Smooth muscle cell (in vitro differentiated cells): Measurements from ENCODE around the gene GATD1. TPM values are rescaled to one million over a fixed set of nuclear protein-coding genes. Genes with fewer than 3 reads are reported as not detected.

Experiments used
- DNase-seq: peaks from one replicate; lab custom pipeline; 2025; ENCODE audit not compliant: unreplicated experiment; lab: John Stamatoyannopoulos, UW
- H2AFZ ChIP-seq: fragments of 200-600 bp; sonication (generic); 2 replicates; pipeline ENCODE4 v1.6.0; 2016; ENCODE audit warnings: antibody characterized with exemption, low read depth, mild to moderate bottlenecking
- H3F3A ChIP-seq: fragments of 200-600 bp; sonication (generic); 2 replicates; pipeline ENCODE4 v1.6.0; 2017; ENCODE audit warnings: antibody characterized with exemption, low read depth
- H3K27ac ChIP-seq: fragments of 200-600 bp; sonication (generic); 2 replicates; pipeline ENCODE4 v1.5.1; 2016; ENCODE audit warnings: low read depth, mild to moderate bottlenecking
- H3K27me3 ChIP-seq: fragments of 200-600 bp; sonication (generic); 2 replicates; pipeline ENCODE4 v1.6.1; 2016; ENCODE audit warnings: low read depth, mild to moderate bottlenecking
- H3K36me3 ChIP-seq: fragments of 200-600 bp; sonication (generic); 2 replicates; pipeline ENCODE4 v1.5.1; 2016; ENCODE audit warnings: low read depth
- H3K4me1 ChIP-seq: fragments of 200-600 bp; sonication (generic); 2 replicates; pipeline ENCODE4 v1.5.1; 2016; ENCODE audit warnings: low read depth
- H3K4me2 ChIP-seq: fragments of 200-600 bp; sonication (generic); 2 replicates; pipeline ENCODE4 v1.6.0; 2016; ENCODE audit warnings: mild to moderate bottlenecking
- H3K4me3 ChIP-seq: fragments of 200-600 bp; sonication (generic); 2 replicates; pipeline ENCODE4 v1.5.1; 2016; ENCODE audit warnings: mild to moderate bottlenecking
- H3K79me2 ChIP-seq: fragments of 200-600 bp; sonication (generic); 2 replicates; pipeline ENCODE4 v1.6.0; 2016; ENCODE audit warnings: low read depth, mild to moderate bottlenecking
- H3K9ac ChIP-seq: fragments of 200-600 bp; sonication (generic); 2 replicates; pipeline ENCODE4 v1.6.0; 2016; ENCODE audit warnings: low read depth
- H3K9me3 ChIP-seq: fragments of 200-600 bp; sonication (generic); replicated peaks from 2 replicates; pipeline ENCODE4 v1.5.1; 2016; ENCODE audit warnings: low read depth
- H4K20me1 ChIP-seq: fragments of 200-600 bp; sonication (generic); 2 replicates; pipeline ENCODE4 v1.6.0; 2016; ENCODE audit warnings: low read depth
- WGBS: methylation state at CpG from one replicate; pipeline ENCODE4 v1.1.7; 2016; ENCODE audit warnings: low lambda C conversion rate; 5-methylcytosine and 5-hydroxymethylcytosine counted together
- polyA plus RNA-seq: library from polyadenylated mRNA; unstranded; fragments of >200 nt; fragmentation: Nextera tagmentation; extraction: Ambion mirVana; gene quantifications from 2 replicates; pipeline ENCODE4 v1.2.1, GENCODE V29; 2016
- total RNA-seq: library from RNA; depleted of rRNA; stranded (reverse); fragments of >200 nt; gene quantifications from 2 replicates; pipeline ENCODE4 v1.2.3, GENCODE V29; 2014
- TF ChIP-seq, protein P1 (sequence below): fragments of 200-600 bp; sonication (generic); IDR thresholded peaks from 2 replicates; pipeline ENCODE4 v1.5.1; 2017; ENCODE audit warnings: borderline replicate concordance, mild to moderate bottlenecking, antibody characterized with exemption; ENCODE audit not compliant: insufficient read depth, poor library complexity, severe bottlenecking

The GATD1 gene
- total and polyA plus RNA-seq, 2 experiments from 2014 or later: 11.7 to 12.9 TPM

DNA sequence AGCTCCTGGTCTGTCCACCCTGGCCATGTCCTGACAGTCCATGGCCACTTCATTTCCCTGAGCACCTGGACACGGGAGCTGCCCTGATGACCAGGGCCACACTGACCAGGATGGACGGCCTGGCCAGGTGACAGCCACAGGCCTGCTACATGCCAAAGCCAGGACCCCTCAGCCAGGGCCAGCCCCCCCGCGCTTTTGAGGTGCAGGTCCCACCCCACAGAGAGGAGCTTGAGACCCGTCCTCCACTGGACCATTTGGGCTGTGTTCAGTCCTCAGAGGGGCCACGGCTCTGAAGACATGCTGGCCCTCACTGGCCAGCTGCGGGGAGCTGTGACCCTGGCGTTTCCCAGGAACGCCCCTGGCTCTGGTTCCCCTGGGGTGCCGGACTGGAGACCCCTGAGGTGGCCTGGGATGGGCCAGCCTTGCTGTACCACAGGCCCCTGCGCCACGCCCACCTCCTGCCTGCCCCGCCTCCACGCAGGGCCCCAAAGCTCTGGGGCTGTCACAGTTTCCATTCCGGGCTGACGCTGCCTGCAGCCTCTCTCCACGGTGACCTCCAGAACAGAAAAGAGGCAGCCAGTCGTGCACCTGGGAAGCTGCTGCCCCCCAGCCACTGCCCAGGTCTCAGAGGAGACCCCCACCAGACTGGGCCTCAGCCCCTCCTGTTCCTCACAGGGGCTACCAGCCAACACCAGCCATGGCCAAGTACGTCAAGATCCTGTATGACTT, 53.1 kb downstream of the GATD1 start:
- Histone ChIP-seq H3K4me3 (no peak overlapping the region), H3K4me1 (peaks cover 10% of the 10 kb centered on the region), H3K27ac (no peak overlapping the region), H3K36me3 (no peaks in the 10 kb centered on the region), H2AFZ (no peak overlapping the region), H3K27me3 (peaks cover 23% of the 10 kb centered on the region), H3K79me2 (no peaks in the 10 kb centered on the region), H3F3A (no peaks in the 10 kb centered on the region), H3K9ac (no peak overlapping the region), H3K4me2 (no peak overlapping the region), H3K9me3 (no peaks in the 10 kb centered on the region), H4K20me1 (peaks cover 14% of the 10 kb centered on the region)
- 85% methylated on average over 16 of the region's 19 CpGs for WGBS
- no peak for DNase-seq
- TF ChIP-seq, protein P1, sequence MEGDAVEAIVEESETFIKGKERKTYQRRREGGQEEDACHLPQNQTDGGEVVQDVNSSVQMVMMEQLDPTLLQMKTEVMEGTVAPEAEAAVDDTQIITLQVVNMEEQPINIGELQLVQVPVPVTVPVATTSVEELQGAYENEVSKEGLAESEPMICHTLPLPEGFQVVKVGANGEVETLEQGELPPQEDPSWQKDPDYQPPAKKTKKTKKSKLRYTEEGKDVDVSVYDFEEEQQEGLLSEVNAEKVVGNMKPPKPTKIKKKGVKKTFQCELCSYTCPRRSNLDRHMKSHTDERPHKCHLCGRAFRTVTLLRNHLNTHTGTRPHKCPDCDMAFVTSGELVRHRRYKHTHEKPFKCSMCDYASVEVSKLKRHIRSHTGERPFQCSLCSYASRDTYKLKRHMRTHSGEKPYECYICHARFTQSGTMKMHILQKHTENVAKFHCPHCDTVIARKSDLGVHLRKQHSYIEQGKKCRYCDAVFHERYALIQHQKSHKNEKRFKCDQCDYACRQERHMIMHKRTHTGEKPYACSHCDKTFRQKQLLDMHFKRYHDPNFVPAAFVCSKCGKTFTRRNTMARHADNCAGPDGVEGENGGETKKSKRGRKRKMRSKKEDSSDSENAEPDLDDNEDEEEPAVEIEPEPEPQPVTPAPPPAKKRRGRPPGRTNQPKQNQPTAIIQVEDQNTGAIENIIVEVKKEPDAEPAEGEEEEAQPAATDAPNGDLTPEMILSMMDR: no peak

DNA sequence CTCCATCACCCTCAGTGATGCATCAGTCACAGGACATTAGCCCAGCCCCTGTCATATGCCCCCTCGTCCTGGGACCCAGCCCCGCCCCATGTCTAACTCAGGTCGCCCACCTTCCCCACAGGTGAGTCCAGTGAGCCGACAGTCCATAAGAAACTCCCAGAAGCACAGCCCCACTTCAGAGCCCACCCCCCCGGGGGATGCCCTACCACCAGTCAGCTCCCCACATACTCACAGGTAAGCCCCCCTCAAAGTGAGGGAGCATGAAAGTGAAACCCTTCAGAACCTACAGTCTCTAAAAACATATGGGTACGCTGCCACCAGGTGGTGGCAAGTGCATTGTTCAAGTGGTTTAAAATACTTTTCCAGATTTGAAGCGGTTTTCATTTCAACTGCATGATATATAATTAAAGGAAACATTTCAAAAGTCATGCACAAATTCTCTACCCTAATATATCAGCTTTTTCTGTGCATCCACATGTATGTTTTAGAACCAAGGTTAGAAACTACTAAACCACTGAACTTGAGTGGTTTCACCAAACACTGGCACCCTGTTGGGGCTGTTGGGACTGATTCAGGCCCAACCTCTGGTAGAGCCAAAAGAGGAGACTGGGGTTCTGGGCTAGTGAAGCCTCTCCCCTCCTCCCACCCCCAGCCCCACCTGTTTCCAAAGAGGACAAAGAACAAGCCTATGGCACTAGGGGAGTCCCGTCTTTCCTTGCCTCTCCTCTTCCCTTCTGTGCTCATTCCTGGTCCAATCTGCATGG, 54.0 kb downstream of the GATD1 start:
- Histone ChIP-seq H2AFZ (no peak overlapping the region), H3K9me3 (no peaks in the 10 kb centered on the region), H3K27me3 (peaks cover 23% of the 10 kb centered on the region), H4K20me1 (peaks cover 17% of the 10 kb centered on the region), H3K4me3 (no peak overlapping the region), H3K4me1 (peaks cover 10% of the 10 kb centered on the region), H3K36me3 (no peaks in the 10 kb centered on the region), H3K27ac (no peak overlapping the region), H3F3A (no peaks in the 10 kb centered on the region), H3K4me2 (no peak overlapping the region), H3K79me2 (no peaks in the 10 kb centered on the region), H3K9ac (no peak overlapping the region)
- no peak for DNase-seq
- 76% methylated on average over 7 of the region's 8 CpGs for WGBS
- TF ChIP-seq, protein P1: peak; percentile 49

DNA sequence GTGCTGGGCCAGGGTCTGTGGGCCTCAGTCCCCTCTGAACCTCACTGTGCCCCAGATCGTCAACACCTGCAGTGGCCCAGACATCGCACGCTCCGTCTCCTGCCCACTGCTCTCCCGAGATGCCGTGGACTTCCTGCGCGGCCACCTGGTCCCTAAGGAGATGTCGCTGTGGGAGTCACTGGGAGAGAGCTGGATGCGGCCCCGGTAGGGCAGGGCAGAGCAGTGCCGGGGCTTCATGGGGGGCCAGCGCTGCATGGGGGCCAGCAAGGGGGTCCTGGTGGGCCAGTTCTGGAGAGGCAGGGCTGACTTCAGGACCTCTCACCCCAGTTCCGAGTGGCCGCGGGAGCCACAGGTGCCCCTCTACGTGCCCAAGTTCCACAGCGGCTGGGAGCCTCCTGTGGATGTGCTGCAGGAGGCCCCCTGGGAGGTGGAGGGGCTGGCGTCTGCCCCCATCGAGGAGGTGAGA, 54.9 kb downstream of the GATD1 start:
- Histone ChIP-seq H3K36me3 (no peaks in the 10 kb centered on the region), H3K27me3 (peaks cover 23% of the 10 kb centered on the region), H3K4me3 (no peak overlapping the region), H3K9ac (no peak overlapping the region), H3K79me2 (no peaks in the 10 kb centered on the region), H3K4me2 (no peak overlapping the region), H2AFZ (no peak overlapping the region), H3K9me3 (no peaks in the 10 kb centered on the region), H3K4me1 (peaks cover 10% of the 10 kb centered on the region), H3K27ac (no peak overlapping the region), H4K20me1 (peaks cover 19% of the 10 kb centered on the region), H3F3A (no peaks in the 10 kb centered on the region)
- TF ChIP-seq, protein P1: no peak
- DNase-seq: no peak
- WGBS: 98% methylated on average over 18 of the region's 20 CpGs
